ENCODE data around the gene DDX27. TPM values are rescaled to one million over a fixed set of nuclear protein-coding genes. Genes with fewer than 3 reads are reported as not detected.

Gene DDX27
- total and polyA plus RNA-seq, 2 of the 13 experiments (the other 11 are each of a cell fraction or from before 2014, with no cell fraction given): 42.6 to 72.8 TPM

GRCh38 chr20:49278036-49278817, 59.0 kb downstream of the DDX27 start, which contains the start of gene ZNFX1 (continued):
- TF ChIP-seq RAD21 (CRISPR knock-in tag; IDR thresholded peaks at IDR 0.05) (peak; percentile 75), HOXA5 (CRISPR knock-in tag; IDR thresholded peaks at IDR 0.05) (peak; percentile 99), SRSF4 (IDR thresholded peaks at IDR 0.05; ENCODE audit: low read depth, low read length, poor library complexity, severe bottlenecking) (peak; percentile 62), ZNF207 (IDR thresholded peaks at IDR 0.05; ENCODE audit: borderline replicate concordance) (no peak), ZNF558 (CRISPR knock-in tag; IDR thresholded peaks at IDR 0.05; ENCODE audit: borderline replicate concordance) (peak; percentile 61; the same call in 1 of the 2 replicates), HINFP (CRISPR knock-in tag; IDR thresholded peaks at IDR 0.05; ENCODE audit: low read depth) (peak; percentile 74), MED13 (CRISPR knock-in tag; IDR thresholded peaks at IDR 0.05) (peak; percentile 96), ZNF775 (CRISPR knock-in tag; IDR thresholded peaks at IDR 0.05; ENCODE audit: borderline replicate concordance) (peak; percentile 86), SALL1 (CRISPR knock-in tag; IDR thresholded peaks at IDR 0.05) (peak; percentile 89), ETV6 (CRISPR knock-in tag; conservative IDR thresholded peaks at IDR 0.05) (peak; percentile 87), KDM3A (CRISPR knock-in tag; IDR thresholded peaks at IDR 0.05; ENCODE audit: low read depth) (peak; percentile 87), NFIC (IDR thresholded peaks at IDR 0.05; ENCODE audit: low read length) (peak; percentile 46; the same call in 1 of the 2 replicates), TBL1XR1 (IDR thresholded peaks at IDR 0.05; ENCODE audit: borderline replicate concordance, low read length, partially characterized antibody) (peak; percentile 94), FOXP1 (IDR thresholded peaks at IDR 0.05) (no peak), FOXP1 (CRISPR knock-in tag; IDR thresholded peaks at IDR 0.05) (no peak), ZBTB21 (CRISPR knock-in tag; IDR thresholded peaks at IDR 0.05) (peak; percentile 69), ZBTB43 (CRISPR knock-in tag; conservative IDR thresholded peaks at IDR 0.05) (peak; percentile 95), PRMT3 (CRISPR knock-in tag; IDR thresholded peaks at IDR 0.05; ENCODE audit: borderline replicate concordance, low read depth) (peak; percentile 99)
- TF ChIP-seq, protein P1, sequence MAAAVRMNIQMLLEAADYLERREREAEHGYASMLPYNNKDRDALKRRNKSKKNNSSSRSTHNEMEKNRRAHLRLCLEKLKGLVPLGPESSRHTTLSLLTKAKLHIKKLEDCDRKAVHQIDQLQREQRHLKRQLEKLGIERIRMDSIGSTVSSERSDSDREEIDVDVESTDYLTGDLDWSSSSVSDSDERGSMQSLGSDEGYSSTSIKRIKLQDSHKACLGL (CRISPR knock-in tag; IDR thresholded peaks at IDR 0.05): peak; percentile 97
- TF ChIP-seq, protein P2, sequence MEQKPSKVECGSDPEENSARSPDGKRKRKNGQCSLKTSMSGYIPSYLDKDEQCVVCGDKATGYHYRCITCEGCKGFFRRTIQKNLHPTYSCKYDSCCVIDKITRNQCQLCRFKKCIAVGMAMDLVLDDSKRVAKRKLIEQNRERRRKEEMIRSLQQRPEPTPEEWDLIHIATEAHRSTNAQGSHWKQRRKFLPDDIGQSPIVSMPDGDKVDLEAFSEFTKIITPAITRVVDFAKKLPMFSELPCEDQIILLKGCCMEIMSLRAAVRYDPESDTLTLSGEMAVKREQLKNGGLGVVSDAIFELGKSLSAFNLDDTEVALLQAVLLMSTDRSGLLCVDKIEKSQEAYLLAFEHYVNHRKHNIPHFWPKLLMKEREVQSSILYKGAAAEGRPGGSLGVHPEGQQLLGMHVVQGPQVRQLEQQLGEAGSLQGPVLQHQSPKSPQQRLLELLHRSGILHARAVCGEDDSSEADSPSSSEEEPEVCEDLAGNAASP (CRISPR knock-in tag; IDR thresholded peaks at IDR 0.05; ENCODE audit: borderline replicate concordance): peak; percentile 86
- TF ChIP-seq, protein P3, sequence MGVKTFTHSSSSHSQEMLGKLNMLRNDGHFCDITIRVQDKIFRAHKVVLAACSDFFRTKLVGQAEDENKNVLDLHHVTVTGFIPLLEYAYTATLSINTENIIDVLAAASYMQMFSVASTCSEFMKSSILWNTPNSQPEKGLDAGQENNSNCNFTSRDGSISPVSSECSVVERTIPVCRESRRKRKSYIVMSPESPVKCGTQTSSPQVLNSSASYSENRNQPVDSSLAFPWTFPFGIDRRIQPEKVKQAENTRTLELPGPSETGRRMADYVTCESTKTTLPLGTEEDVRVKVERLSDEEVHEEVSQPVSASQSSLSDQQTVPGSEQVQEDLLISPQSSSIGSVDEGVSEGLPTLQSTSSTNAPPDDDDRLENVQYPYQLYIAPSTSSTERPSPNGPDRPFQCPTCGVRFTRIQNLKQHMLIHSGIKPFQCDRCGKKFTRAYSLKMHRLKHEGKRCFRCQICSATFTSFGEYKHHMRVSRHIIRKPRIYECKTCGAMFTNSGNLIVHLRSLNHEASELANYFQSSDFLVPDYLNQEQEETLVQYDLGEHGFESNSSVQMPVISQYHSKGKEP (CRISPR knock-in tag; IDR thresholded peaks at IDR 0.05): peak; percentile 98
